ENCODE data around the gene APLNR. TPM values are rescaled to one million over a fixed set of nuclear protein-coding genes. Genes with fewer than 3 reads are reported as not detected.

Gene APLNR
- total RNA-seq, 1 donor from 2014 or later, result 0.37 TPM

- no peak for DNase-seq
- H3K4me3 Mint-ChIP-seq (ENCODE audit: unreplicated experiment), result no peak overlapping the region
- no peaks in the 10 kb centered on the region for H3K4me1 Mint-ChIP-seq (ENCODE audit: low read depth, unreplicated experiment)
- TF ChIP-seq CTCF (IDR thresholded peaks at IDR 0.05; ENCODE audit: partially characterized antibody, unreplicated experiment), result no peak
- H3K36me3 Mint-ChIP-seq (ENCODE audit: unreplicated experiment), result peaks cover 11% of the 10 kb centered on the region
- H3K27ac Mint-ChIP-seq (ENCODE audit: unreplicated experiment), result no peak overlapping the region
- peaks cover 10% of the 10 kb centered on the region for H3K9me3 Mint-ChIP-seq (ENCODE audit: unreplicated experiment)
- H3K27me3 Mint-ChIP-seq (ENCODE audit: unreplicated experiment), result peaks cover 1% of the 10 kb centered on the region
These were observed 25.1 kb upstream of the APLNR start for GRCh38 chr11:57262157-57262556.

GRCh38 chr11:57260937-57261783 is 24.1 kb upstream of the APLNR start:
- peaks cover 10% of the 10 kb centered on the region for H3K9me3 Mint-ChIP-seq (ENCODE audit: unreplicated experiment)
- no peaks in the 10 kb centered on the region for H3K4me1 Mint-ChIP-seq (ENCODE audit: low read depth, unreplicated experiment)
- no peak for TF ChIP-seq CTCF (IDR thresholded peaks at IDR 0.05; ENCODE audit: partially characterized antibody, unreplicated experiment)
- peaks cover 1% of the 10 kb centered on the region for H3K27me3 Mint-ChIP-seq (ENCODE audit: unreplicated experiment)
- no peak overlapping the region for H3K4me3 Mint-ChIP-seq (ENCODE audit: unreplicated experiment)
- no peak for DNase-seq
- peaks cover 9% of the 10 kb centered on the region for H3K36me3 Mint-ChIP-seq (ENCODE audit: unreplicated experiment)
- no peak overlapping the region for H3K27ac Mint-ChIP-seq (ENCODE audit: unreplicated experiment)

GRCh38 chr11:57256119-57256518 is 19.1 kb upstream of the APLNR start:
- DNase-seq, result no peak
- Mint-ChIP-seq H3K27me3 (ENCODE audit: unreplicated experiment) (peaks cover 1% of the 10 kb centered on the region), H3K4me3 (ENCODE audit: unreplicated experiment) (no peak overlapping the region), H3K9me3 (ENCODE audit: unreplicated experiment) (peaks cover 4% of the 10 kb centered on the region), H3K36me3 (ENCODE audit: unreplicated experiment) (no peaks in the 10 kb centered on the region), H3K4me1 (ENCODE audit: low read depth, unreplicated experiment) (peaks cover 4% of the 10 kb centered on the region), H3K27ac (ENCODE audit: unreplicated experiment) (no peak overlapping the region)
- no peak for TF ChIP-seq CTCF (IDR thresholded peaks at IDR 0.05; ENCODE audit: partially characterized antibody, unreplicated experiment)

- no peak for TF ChIP-seq CTCF (IDR thresholded peaks at IDR 0.05; ENCODE audit: partially characterized antibody, unreplicated experiment)
- Mint-ChIP-seq H3K27me3 (ENCODE audit: unreplicated experiment) (peaks cover 1% of the 10 kb centered on the region), H3K36me3 (ENCODE audit: unreplicated experiment) (no peaks in the 10 kb centered on the region), H3K27ac (ENCODE audit: unreplicated experiment) (no peak overlapping the region), H3K4me1 (ENCODE audit: low read depth, unreplicated experiment) (peaks cover 4% of the 10 kb centered on the region), H3K4me3 (ENCODE audit: unreplicated experiment) (no peak overlapping the region), H3K9me3 (ENCODE audit: unreplicated experiment) (peaks cover 4% of the 10 kb centered on the region)
- DNase-seq, result no peak
These were observed 18.6 kb upstream of the APLNR start for GRCh38 chr11:57255618-57256017.

- Mint-ChIP-seq H3K27ac (ENCODE audit: unreplicated experiment) (no peak overlapping the region), H3K27me3 (ENCODE audit: unreplicated experiment) (peaks cover 1% of the 10 kb centered on the region), H3K4me1 (ENCODE audit: low read depth, unreplicated experiment) (peaks cover 4% of the 10 kb centered on the region), H3K9me3 (ENCODE audit: unreplicated experiment) (peaks cover 4% of the 10 kb centered on the region), H3K4me3 (ENCODE audit: unreplicated experiment) (no peak overlapping the region), H3K36me3 (ENCODE audit: unreplicated experiment) (no peaks in the 10 kb centered on the region)
- TF ChIP-seq CTCF (IDR thresholded peaks at IDR 0.05; ENCODE audit: partially characterized antibody, unreplicated experiment), result no peak
- no peak for DNase-seq
These were observed 17.6 kb upstream of the APLNR start for GRCh38 chr11:57254631-57255030.
